Lower leg skin (tissue), 3 donors: Measurements from ENCODE around the gene CAV2.

Experiments
- POLR2A ChIP-seq, 2 donors: fragments of 450-650 bp; IDR thresholded peaks; one replicate each; pipeline ENCODE4 v1.6.1; 2016 to 2017; ENCODE audit warnings: antibody characterized with exemption in 2 of 2, mild to moderate bottlenecking in 1 of 2, moderate library complexity in 1 of 2
- TF ChIP-seq, protein P1 (sequence below), 3 donors: fragments of 450-650 bp; IDR thresholded peaks; one replicate each; pipeline ENCODE4 v1.5.1; 2016; ENCODE audit warnings: antibody characterized with exemption in 3 of 3, mild to moderate bottlenecking in 3 of 3, moderate library complexity in 2 of 3

DNA sequence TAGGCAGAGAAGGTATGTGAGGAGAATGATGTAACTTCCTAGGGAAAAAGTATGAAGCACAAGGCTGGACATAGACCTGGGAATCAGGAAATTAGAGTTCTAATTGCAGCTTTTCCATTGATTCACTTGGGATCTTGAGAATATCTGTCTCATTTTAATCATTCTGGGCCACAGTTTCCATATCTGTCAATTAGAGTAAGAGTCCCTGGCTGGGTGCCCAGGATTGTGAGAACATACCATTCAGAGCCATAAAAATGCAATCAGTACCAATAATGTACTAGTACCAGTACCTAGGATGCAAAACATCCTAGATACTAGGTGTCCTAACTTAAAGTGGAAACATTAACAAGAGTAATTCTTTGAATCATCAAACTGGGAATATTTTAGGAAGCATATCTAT, 54.9 kb downstream of the CAV2 start:
- TF ChIP-seq, protein P1, sequence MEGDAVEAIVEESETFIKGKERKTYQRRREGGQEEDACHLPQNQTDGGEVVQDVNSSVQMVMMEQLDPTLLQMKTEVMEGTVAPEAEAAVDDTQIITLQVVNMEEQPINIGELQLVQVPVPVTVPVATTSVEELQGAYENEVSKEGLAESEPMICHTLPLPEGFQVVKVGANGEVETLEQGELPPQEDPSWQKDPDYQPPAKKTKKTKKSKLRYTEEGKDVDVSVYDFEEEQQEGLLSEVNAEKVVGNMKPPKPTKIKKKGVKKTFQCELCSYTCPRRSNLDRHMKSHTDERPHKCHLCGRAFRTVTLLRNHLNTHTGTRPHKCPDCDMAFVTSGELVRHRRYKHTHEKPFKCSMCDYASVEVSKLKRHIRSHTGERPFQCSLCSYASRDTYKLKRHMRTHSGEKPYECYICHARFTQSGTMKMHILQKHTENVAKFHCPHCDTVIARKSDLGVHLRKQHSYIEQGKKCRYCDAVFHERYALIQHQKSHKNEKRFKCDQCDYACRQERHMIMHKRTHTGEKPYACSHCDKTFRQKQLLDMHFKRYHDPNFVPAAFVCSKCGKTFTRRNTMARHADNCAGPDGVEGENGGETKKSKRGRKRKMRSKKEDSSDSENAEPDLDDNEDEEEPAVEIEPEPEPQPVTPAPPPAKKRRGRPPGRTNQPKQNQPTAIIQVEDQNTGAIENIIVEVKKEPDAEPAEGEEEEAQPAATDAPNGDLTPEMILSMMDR (IDR thresholded peaks at IDR 0.05), result no peak
- TF ChIP-seq POLR2A (IDR thresholded peaks at IDR 0.05), result no peak
